OCI-LY1 (cell line): ENCODE measurements around the gene MKRN2OS.

Experiments used
- H2AFZ ChIP-seq: fragments of 200-600 bp; sonication (generic), shearing (Covaris generic); 2 replicates; pipeline ENCODE4 v1.6.0; 2014; ENCODE audit warnings: antibody characterized with exemption, mild to moderate bottlenecking, low read length
- H3F3A ChIP-seq: fragments of 200-600 bp; sonication (generic), shearing (Covaris generic); 2 replicates; pipeline ENCODE4 v1.6.0; 2014; ENCODE audit warnings: mild to moderate bottlenecking, antibody characterized with exemption, low read length, moderate library complexity; ENCODE audit not compliant: insufficient read depth
- H3K27ac ChIP-seq: fragments of 200-600 bp; sonication (generic); 2 replicates; pipeline ENCODE4 v1.5.1; 2014; ENCODE audit warnings: low read length, mixed run types, mild to moderate bottlenecking, low read depth; ENCODE audit not compliant: poor library complexity, severe bottlenecking
- H3K27me3 ChIP-seq: fragments of 200-600 bp; sonication (generic); 2 replicates; pipeline ENCODE4 v1.6.0; 2014; ENCODE audit warnings: antibody characterized with exemption, mild to moderate bottlenecking, low read length, moderate library complexity; ENCODE audit not compliant: insufficient read depth
- H3K36me3 ChIP-seq: fragments of 200-600 bp; sonication (generic); 2 replicates; pipeline ENCODE4 v1.6.1; 2014; ENCODE audit warnings: mild to moderate bottlenecking, antibody characterized with exemption, low read length, moderate library complexity, mixed read lengths; ENCODE audit not compliant: insufficient read depth
- H3K4me1 ChIP-seq: fragments of 200-600 bp; sonication (generic); 2 replicates; pipeline ENCODE4 v1.5.1; 2014; ENCODE audit warnings: mild to moderate bottlenecking, low read length, moderate library complexity; ENCODE audit not compliant: insufficient read depth, severe bottlenecking
- H3K4me2 ChIP-seq: fragments of 200-600 bp; sonication (generic), shearing (Covaris generic); 2 replicates; pipeline ENCODE4 v1.6.1; 2014; ENCODE audit warnings: low read length
- H3K4me3 ChIP-seq: fragments of 200-600 bp; sonication (generic); 2 replicates; pipeline ENCODE4 v1.5.1; 2014; ENCODE audit warnings: low read length, low read depth, mild to moderate bottlenecking, mixed read lengths; ENCODE audit not compliant: poor library complexity, severe bottlenecking
- H3K79me2 ChIP-seq: fragments of 200-600 bp; shearing (Covaris generic); 2 replicates; pipeline ENCODE4 v1.6.1; 2016; ENCODE audit warnings: mixed run types, low read length, mixed read lengths; ENCODE audit not compliant: insufficient read depth
- H3K9ac ChIP-seq: fragments of 200-600 bp; sonication (generic), shearing (Covaris generic); 2 replicates; pipeline ENCODE4 v1.6.1; 2014; ENCODE audit warnings: mild to moderate bottlenecking, low read length, mixed read lengths
- H3K9me2 ChIP-seq: fragments of 200-600 bp; sonication (generic), shearing (Covaris generic); 2 replicates; pipeline ENCODE4 v1.6.1; 2014; ENCODE audit warnings: low read depth, mild to moderate bottlenecking, low read length, mixed read lengths
- H3K9me3 ChIP-seq: fragments of 200-600 bp; shearing (Covaris generic); 2 replicates; pipeline ENCODE4 v1.6.1; 2014; ENCODE audit warnings: low read length, mixed read lengths
- H4K20me1 ChIP-seq: fragments of 200-600 bp; sonication (generic), shearing (Covaris generic); 2 replicates; pipeline ENCODE4 v1.6.0; 2016; ENCODE audit warnings: mild to moderate bottlenecking, low read length; ENCODE audit not compliant: insufficient read depth
- EZH2 ChIP-seq: fragments of 200-600 bp; sonication (generic), shearing (Covaris generic); IDR thresholded peaks from 2 replicates; pipeline ENCODE4 v1.8.0; 2017; ENCODE audit warnings: borderline replicate concordance, mixed run types, mild to moderate bottlenecking, antibody characterized with exemption, low read length, moderate library complexity, mixed read lengths
- TF ChIP-seq, protein P1 (sequence below): fragments of 200-600 bp; sonication (generic), shearing (Covaris generic); IDR thresholded peaks from 2 replicates; pipeline ENCODE4 v1.5.1; 2017; ENCODE audit warnings: mild to moderate bottlenecking, antibody characterized with exemption, low read length, moderate library complexity, mixed read lengths

Gene MKRN2OS

DNA sequence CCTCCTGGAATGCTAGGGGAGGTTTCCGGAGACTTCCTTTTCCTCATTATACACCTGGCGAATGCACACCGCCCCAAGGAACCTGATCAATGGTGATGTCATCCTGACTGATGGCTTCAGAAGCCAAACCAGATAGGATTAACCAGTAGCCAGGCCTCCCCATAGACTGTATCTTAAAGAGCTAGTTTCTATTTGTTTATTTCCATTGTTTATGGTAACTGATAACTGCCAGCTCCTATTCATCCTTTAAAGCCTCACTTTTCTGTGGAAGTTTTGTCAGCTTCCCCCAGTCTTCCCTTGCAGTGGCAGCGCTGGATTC, at the start of gene MKRN2OS:
Gene MKRN2OS (minus strand): TSS at position 27 of the 319 bp plus-strand sequence. CDS start 35 bp downstream, outside the sequence.
- Histone ChIP-seq H3K79me2 (no peaks in the 10 kb centered on the region), H3K4me2 (no peak within 1 kb of the TSS), H2AFZ (no peak within 1 kb of the TSS), H3K4me1 (no peaks in the 10 kb centered on the region), H3F3A (no peaks in the 10 kb centered on the region), H3K27me3 (no peaks in the 10 kb centered on the region), H3K4me3 (no peak within 1 kb of the TSS), H4K20me1 (no peaks in the 10 kb centered on the region), H3K9ac (no peak within 1 kb of the TSS), H3K36me3 (no peaks in the 10 kb centered on the region), H3K27ac (no peak within 1 kb of the TSS), H3K9me3 (no peaks in the 10 kb centered on the region), H3K9me2 (no peaks in the 10 kb centered on the region)
- no peak for TF ChIP-seq EZH2
- TF ChIP-seq, protein P1, sequence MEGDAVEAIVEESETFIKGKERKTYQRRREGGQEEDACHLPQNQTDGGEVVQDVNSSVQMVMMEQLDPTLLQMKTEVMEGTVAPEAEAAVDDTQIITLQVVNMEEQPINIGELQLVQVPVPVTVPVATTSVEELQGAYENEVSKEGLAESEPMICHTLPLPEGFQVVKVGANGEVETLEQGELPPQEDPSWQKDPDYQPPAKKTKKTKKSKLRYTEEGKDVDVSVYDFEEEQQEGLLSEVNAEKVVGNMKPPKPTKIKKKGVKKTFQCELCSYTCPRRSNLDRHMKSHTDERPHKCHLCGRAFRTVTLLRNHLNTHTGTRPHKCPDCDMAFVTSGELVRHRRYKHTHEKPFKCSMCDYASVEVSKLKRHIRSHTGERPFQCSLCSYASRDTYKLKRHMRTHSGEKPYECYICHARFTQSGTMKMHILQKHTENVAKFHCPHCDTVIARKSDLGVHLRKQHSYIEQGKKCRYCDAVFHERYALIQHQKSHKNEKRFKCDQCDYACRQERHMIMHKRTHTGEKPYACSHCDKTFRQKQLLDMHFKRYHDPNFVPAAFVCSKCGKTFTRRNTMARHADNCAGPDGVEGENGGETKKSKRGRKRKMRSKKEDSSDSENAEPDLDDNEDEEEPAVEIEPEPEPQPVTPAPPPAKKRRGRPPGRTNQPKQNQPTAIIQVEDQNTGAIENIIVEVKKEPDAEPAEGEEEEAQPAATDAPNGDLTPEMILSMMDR = no peak

GRCh38 chr3:12593473-12593872, 48.2 kb upstream of the MKRN2OS start:
- TF ChIP-seq, protein P1 = no peak
- no peak for TF ChIP-seq EZH2
- no peaks in the 10 kb centered on the region for H3K4me1 ChIP-seq
- no peaks in the 10 kb centered on the region for H3K9me3 ChIP-seq
- no peak overlapping the region for H3K9ac ChIP-seq
- H2AFZ ChIP-seq = no peak overlapping the region
- no peaks in the 10 kb centered on the region for H3K9me2 ChIP-seq
- no peaks in the 10 kb centered on the region for H3K27me3 ChIP-seq
- no peak overlapping the region for H3K27ac ChIP-seq
- H4K20me1 ChIP-seq = no peaks in the 10 kb centered on the region
- peaks cover 87% of the 10 kb centered on the region for H3K36me3 ChIP-seq
- H3K4me3 ChIP-seq = no peak overlapping the region
- no peaks in the 10 kb centered on the region for H3K79me2 ChIP-seq
- no peak overlapping the region for H3K4me2 ChIP-seq
- H3F3A ChIP-seq = no peaks in the 10 kb centered on the region

- H3F3A ChIP-seq = no peaks in the 10 kb centered on the region
- TF ChIP-seq, protein P1 = no peak
- TF ChIP-seq EZH2 = no peak
- no peaks in the 10 kb centered on the region for H3K9me2 ChIP-seq
- peaks cover 87% of the 10 kb centered on the region for H3K36me3 ChIP-seq
- H3K4me1 ChIP-seq = no peaks in the 10 kb centered on the region
- H3K4me2 ChIP-seq = no peak overlapping the region
- H3K4me3 ChIP-seq = no peak overlapping the region
- H2AFZ ChIP-seq = no peak overlapping the region
- no peak overlapping the region for H3K27ac ChIP-seq
- H3K9ac ChIP-seq = no peak overlapping the region
- no peaks in the 10 kb centered on the region for H3K27me3 ChIP-seq
- H4K20me1 ChIP-seq = no peaks in the 10 kb centered on the region
- no peaks in the 10 kb centered on the region for H3K79me2 ChIP-seq
- no peaks in the 10 kb centered on the region for H3K9me3 ChIP-seq
These were observed 46.9 kb upstream of the MKRN2OS start for GRCh38 chr3:12591997-12592715.
